Pancreas (tissue), 10 donors: ENCODE measurements around the gene MAP3K5. TPM values are rescaled to one million over a fixed set of nuclear protein-coding genes. Genes with fewer than 3 reads are reported as not detected.

Experiments
- ATAC-seq, 4 donors: fragments of 200-7000 bp; cut with Tn5 transposase; one replicate each; pipeline versions ENCODE4 v1.8.0 to v1.9.1; 2020; ENCODE audit warnings: mild to moderate bottlenecking in 4 of 4, moderate library complexity in 4 of 4
- DNase-seq, 6 donors: peaks; one replicate each; pipeline ENCODE4 v3.0.0-alpha.2; 2020
- FAIRE-seq: peaks from 2 replicates; lab custom pipeline; 2012; peaks lifted over from hg19 to GRCh38; lab: Jason Lieb, UNC
- H3K27ac ChIP-seq, 4 donors: fragments of 200-600 bp; sonication (generic); 1 replicate in 3 of 4; 2 replicates in 1 of 4; pipeline versions ENCODE4 v1.5.0 to v1.8.0; 2020
- H3K27me3 ChIP-seq, 4 donors: fragments of 200-600 bp; one replicate each; pipeline ENCODE4 v1.8.0; 2021
- H3K36me3 ChIP-seq, 3 donors: fragments of 200-600 bp; sonication (generic) in 1 of 3; one replicate each; pipeline versions ENCODE4 v1.5.0 to v1.8.0; 2020 to 2021
- H3K4me1 ChIP-seq, 3 donors: fragments of 200-600 bp; one replicate each; pipeline ENCODE4 v1.8.0; 2021
- H3K4me3 ChIP-seq, 4 donors: fragments of 200-600 bp; sonication (generic) in 2 of 4; one replicate each; pipeline versions ENCODE4 v1.5.0 to v1.8.0; 2020 to 2021
- H3K9me3 ChIP-seq, 4 donors: fragments of 200-600 bp; one replicate each; pipeline ENCODE4 v1.8.0; 2021
- CTCF ChIP-seq, 4 donors: fragments of 200-600 bp; sonication (generic) in 3 of 4; IDR thresholded peaks; one replicate each; pipeline versions ENCODE4 v1.5.0 to v1.8.0; 2021; ENCODE audit warnings: antibody characterized with exemption in 4 of 4
- WGBS, 2 donors: extraction: QIAGEN DNeasy Blood & Tissue Kit; methylation state at CpG; one replicate each; pipeline ENCODE4 v1.1.7; 2013; 5-methylcytosine and 5-hydroxymethylcytosine counted together
- intact Hi-C, 3 donors: fragments of 100-400 bp; cut with DNase I; formaldehyde crosslinking; loops; one replicate each; pipeline versions ENCODE4 v1.11.1 to v1.14.2; 2022
- polyA plus RNA-seq, 2 donors: library from polyadenylated mRNA; stranded (reverse); fragments of 200-250 nt; gene quantifications; one replicate each; pipeline ENCODE4 v1.2.3, GENCODE V29; 2013
- total RNA-seq, 6 donors: library from RNA; stranded (reverse); fragmentation: NEBNext Ultra II Directional in 4 of 6; extraction: Animal tissue kit (Norgen Biotek cat#: 25700) in 4 of 6; gene quantifications; one replicate each; pipeline versions ENCODE4 v1.2.1 to v1.2.4, GENCODE V29; 2021 to 2023
- donor health status: healthy with polysubstance abuse.
- donor health status: DM: no; HTN: no; CAD: no; lungs with moderate emphysema.
- donor health status: DM: no; HTN: no; CAD: no.
- donor health status: control.
- donor health status: control.
- donor health status: Bipolar disorder and iron deficiency.
- donor health status: DM: yes; HTN: yes; CAD: no.
- donor health status: DM: no; HTN: no; CAD: no.
- donor health status: DM: no; HTN: no; CAD: no.
- donor health status: DM: yes; HTN: yes; CAD: no.

The MAP3K5 gene
- total and polyA plus RNA-seq, 8 donors = 6.7 to 28.6 (median 19.4) TPM

DNA sequence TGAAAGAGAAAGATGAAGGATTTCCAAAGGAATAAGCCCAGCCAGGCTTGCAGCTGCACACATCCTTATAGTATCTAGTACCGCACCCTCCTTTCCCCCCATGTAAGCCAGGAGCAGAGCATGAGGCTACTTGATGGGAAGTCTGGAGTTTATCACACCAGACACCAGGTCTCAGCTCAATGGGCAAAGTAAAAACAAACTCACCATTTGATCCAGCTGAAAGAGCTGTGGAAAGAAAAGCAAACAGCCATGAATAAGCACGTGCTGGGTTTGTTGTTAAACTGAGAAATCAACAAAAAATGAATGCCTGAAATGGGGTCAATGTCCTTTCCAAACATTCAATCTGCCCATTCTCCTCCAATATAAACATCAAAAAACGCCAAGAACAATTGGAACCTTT is 191.5 kb downstream of the MAP3K5 start:
- intact Hi-C loops = no loop called here
- Histone ChIP-seq H3K36me3 (peaks cover 0 to 10% (median 0%) of the 10 kb centered on the region in 3 donors), H3K27ac (no peak overlapping the region), H3K4me3 (no peak overlapping the region), H3K4me1 (peaks cover 6 to 10% (median 7%) of the 10 kb centered on the region in 3 donors), H3K27me3 (no peaks in the 10 kb centered on the region), H3K9me3 (no peaks in the 10 kb centered on the region)
- FAIRE-seq (no peak), ATAC-seq (no peak), DNase-seq (no peak)
- WGBS, 2 donors = 65 to 67% methylated on average over 3 of the region's 3 CpGs
- no peak for TF ChIP-seq CTCF (IDR thresholded peaks at IDR 0.05)

DNA sequence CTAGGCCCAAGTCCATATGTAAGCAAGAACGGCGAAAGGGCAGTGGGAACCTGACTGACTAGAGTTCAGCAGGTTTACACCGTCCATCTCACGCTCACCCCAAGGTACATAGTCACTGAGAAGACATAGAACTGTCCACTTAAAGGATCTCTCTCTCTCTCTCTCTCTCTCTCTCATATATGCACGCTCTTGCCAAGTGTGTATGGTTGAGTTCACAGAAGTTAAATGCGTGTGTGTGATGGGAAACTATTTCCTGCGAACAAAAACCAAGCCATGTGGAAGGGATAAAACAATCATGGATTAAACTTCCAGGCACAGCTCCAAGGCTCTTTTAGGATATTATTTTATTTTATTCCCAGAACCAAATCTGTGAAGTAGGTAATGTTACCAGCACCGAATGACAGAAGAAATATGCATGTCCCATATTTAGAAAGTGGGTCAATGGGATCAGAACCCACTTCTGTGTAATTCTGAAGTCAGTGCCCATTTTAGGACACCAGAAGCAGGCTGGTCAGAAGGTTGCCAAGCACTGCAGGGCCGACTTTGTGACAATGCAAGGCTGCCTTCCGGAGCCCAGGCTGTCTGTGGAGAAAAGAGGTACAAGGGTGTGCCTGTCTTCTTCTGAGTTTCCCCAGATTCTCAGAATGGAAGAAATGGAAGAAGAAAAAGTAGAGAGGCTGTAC is 192.8 kb downstream of the MAP3K5 start:
- Histone ChIP-seq H3K27me3 (no peaks in the 10 kb centered on the region), H3K9me3 (no peaks in the 10 kb centered on the region), H3K4me1 (no peaks in the 10 kb centered on the region), H3K4me3 (no peak overlapping the region), H3K27ac (no peak overlapping the region), H3K36me3 (peaks cover 0 to 10% (median 0%) of the 10 kb centered on the region in 3 donors)
- ATAC-seq (no peak), FAIRE-seq (no peak), DNase-seq (no peak)
- intact Hi-C loops = no loop called here
- whole genome bisulfite sequencing, 2 donors = 90 to 93% methylated on average over 10 of the region's 10 CpGs
- no peak for TF ChIP-seq CTCF (IDR thresholded peaks at IDR 0.05)

DNA sequence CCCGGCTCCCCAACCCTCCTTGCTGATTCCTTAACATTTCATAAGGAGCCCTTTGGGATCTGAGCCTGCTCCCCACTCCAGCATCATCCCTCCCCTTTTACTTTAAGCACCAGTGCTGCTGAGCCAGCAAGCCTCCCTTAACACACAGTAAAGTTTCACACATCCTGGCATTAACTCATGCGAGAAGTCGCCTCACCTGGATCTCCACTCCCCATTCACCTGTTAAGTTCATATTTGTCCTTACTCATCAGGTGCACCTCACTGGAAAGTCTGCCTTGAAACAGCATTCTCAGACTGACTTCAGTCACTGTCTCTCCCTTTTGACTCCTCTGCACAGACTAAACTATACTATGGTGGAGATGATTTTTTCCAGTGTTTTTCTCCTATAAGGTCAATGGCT is 194.2 kb downstream of the MAP3K5 start:
- intact Hi-C loops = no loop called here
- no peaks in the 10 kb centered on the region for H3K27me3 ChIP-seq
- no peaks in the 10 kb centered on the region for H3K4me1 ChIP-seq
- DNase-seq = no peak
- ATAC-seq = no peak
- TF ChIP-seq CTCF (IDR thresholded peaks at IDR 0.05) = no peak
- peaks cover 0 to 10% (median 0%) of the 10 kb centered on the region in 3 donors for H3K36me3 ChIP-seq
- 95% methylated on average over 3 of the region's 3 CpGs for WGBS, 2 donors
- no peak overlapping the region for H3K27ac ChIP-seq
- no peak overlapping the region for H3K4me3 ChIP-seq
- no peaks in the 10 kb centered on the region for H3K9me3 ChIP-seq
- no peak for FAIRE-seq

DNA sequence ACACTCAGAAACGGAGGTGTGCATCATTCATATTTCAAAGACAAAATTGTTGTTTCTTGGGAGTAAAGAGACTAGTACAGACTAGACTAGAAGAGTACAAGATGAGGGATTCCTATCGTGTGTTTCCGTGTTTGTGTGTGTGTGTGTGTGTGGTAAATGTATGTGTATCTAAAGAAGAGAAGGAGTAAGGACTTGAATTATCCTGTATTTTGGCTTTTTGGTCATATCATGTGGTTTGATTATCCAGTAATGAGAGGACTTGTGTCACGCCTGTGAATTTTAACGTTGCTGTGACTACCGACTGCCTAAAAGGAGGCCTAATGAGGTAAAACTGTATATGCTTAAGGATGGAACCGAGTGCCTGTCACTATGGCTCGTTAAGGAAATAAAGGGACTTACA is 197.6 kb downstream of the MAP3K5 start:
- Histone ChIP-seq H3K27ac (peak overlapping the region in 2 of 4 donors; percentile 50 to 53), H3K4me1 (no peaks in the 10 kb centered on the region), H3K36me3 (peaks cover 0 to 30% (median 18%) of the 10 kb centered on the region in 3 donors), H3K4me3 (no peak overlapping the region), H3K27me3 (no peaks in the 10 kb centered on the region), H3K9me3 (no peaks in the 10 kb centered on the region)
- WGBS, 2 donors = 94 to 96% methylated on average over 8 of the region's 8 CpGs
- no peak for TF ChIP-seq CTCF (IDR thresholded peaks at IDR 0.05)
- DNase-seq = no peak
- no peak for ATAC-seq
- intact Hi-C loops = no loop called here
- FAIRE-seq = no peak
